ENCODE results near the gene CHPF.

- no peak for TF ChIP-seq POLR2A (IDR thresholded peaks at IDR 0.05)
- no peak for TF ChIP-seq CTCF (IDR thresholded peaks at IDR 0.05)
These were observed 17.8 kb upstream of the CHPF start for GRCh38 chr2:219561179-219562048.

All from body of pancreas (tissue), 4 donors.